K562 (cell line): Measurements from ENCODE around the gene KSR2. TPM values are rescaled to one million over a fixed set of nuclear protein-coding genes. Genes with fewer than 3 reads are reported as not detected.

Source experiments
- ATAC-seq: fragments of 200-7000 bp; cut with Tn5 transposase; 3 replicates; pipeline ENCODE4 v1.9.1; 2020; ENCODE audit warnings: moderate library complexity
- BruUV-seq: library from RNA; stranded (reverse); fragments of 400-500 nt; replicated peaks from 2 replicates; lab custom pipeline; 2021; lab: Mats Ljungman, UMichigan
- CTCF ChIA-PET: fragments of 300-600 bp; formaldehyde crosslinking; extraction: SDS; loops from one replicate; lab custom pipeline; 2021; ENCODE audit warnings: low intra/inter-chr PET ratio; lab: Yijun Ruan, JAX
- POLR2A ChIA-PET: fragments of 300-600, 350-650 bp; sonication (Branson Sonifier 250); formaldehyde crosslinking; extraction: SDS; loops from one replicate; lab custom pipeline; 2021; ENCODE audit warnings: antibody characterized with exemption, inconsistent platforms; lab: Yijun Ruan, JAX
- DNase-seq, 4 experiments: peaks; one replicate each; pipeline versions ENCODE4 v3.0.0 to v3.0.0-alpha.2; 2011 to 2018; ENCODE audit warnings: low spot score in 3 of 4, mixed read lengths in 3 of 4; ENCODE audit errors: extremely low read depth in 1 of 4
- FAIRE-seq: peaks from 2 replicates; lab custom pipeline; 2011; peaks lifted over from hg19 to GRCh38; lab: Jason Lieb, UNC
- H2AFZ ChIP-seq: 2 replicates; pipeline ENCODE4 v1.6.0; 2011; ENCODE audit warnings: low read depth, low read length, control low read depth, inconsistent platforms
- H3K27ac ChIP-seq: fragments of 200-600 bp; 3 replicates; pipeline ENCODE4 v1.8.0; 2011; ENCODE audit warnings: low read depth, mild to moderate bottlenecking, control low read depth, inconsistent platforms, low read length, moderate library complexity, mixed read lengths; ENCODE audit errors: extremely low read depth
- H3K27me3 ChIP-seq, 2 experiments: fragments of 300-600 bp in 1 of 2; 2 replicates in 1 of 2; 3 replicates in 1 of 2; pipeline versions ENCODE4 v1.6.0 to v1.8.0; 2011; ENCODE audit warnings: inconsistent platforms in 2 of 2, low read length in 2 of 2, mild to moderate bottlenecking in 1 of 2, mixed read lengths in 1 of 2, moderate library complexity in 1 of 2; ENCODE audit not compliant: control insufficient read depth in 2 of 2, insufficient read depth in 2 of 2
- H3K36me3 ChIP-seq: fragments of 300-600 bp; 3 replicates; pipeline ENCODE4 v1.8.0; 2011; ENCODE audit warnings: mild to moderate bottlenecking, low read length, inconsistent platforms; ENCODE audit not compliant: control insufficient read depth, insufficient read depth
- H3K4me1 ChIP-seq, 2 experiments: fragments of 200-600 bp in 1 of 2; replicated peaks in 1 of 2; 2 replicates in 1 of 2; 3 replicates in 1 of 2; pipeline versions ENCODE4 v1.5.1 to v1.8.0; 2011; ENCODE audit warnings: inconsistent platforms in 2 of 2, low read length in 2 of 2, mild to moderate bottlenecking in 1 of 2, mixed read lengths in 1 of 2, moderate library complexity in 1 of 2; ENCODE audit not compliant: control insufficient read depth in 2 of 2, insufficient read depth in 2 of 2
- H3K4me2 ChIP-seq: 2 replicates; pipeline ENCODE4 v1.6.1; 2011; ENCODE audit warnings: low read length, control low read depth, inconsistent platforms, mixed read lengths; ENCODE audit not compliant: insufficient read depth
- H3K4me3 ChIP-seq: fragments of 200-600 bp; sonication (generic), shearing (Covaris generic); 2 replicates; pipeline ENCODE4 v1.5.1; 2016; ENCODE audit warnings: control low read depth, inconsistent platforms
- H3K79me2 ChIP-seq: fragments of 200-600 bp; 3 replicates; pipeline ENCODE4 v1.8.0; 2011; ENCODE audit warnings: low read length, inconsistent platforms; ENCODE audit not compliant: control insufficient read depth, insufficient read depth
- H3K9ac ChIP-seq, 2 experiments: 2 replicates each; pipeline versions ENCODE4 v1.6.0 to v1.6.1; 2011; ENCODE audit warnings: low read depth in 2 of 2, low read length in 2 of 2, control low read depth in 1 of 2, inconsistent platforms in 1 of 2, mild to moderate bottlenecking in 1 of 2, mixed read lengths in 1 of 2; ENCODE audit not compliant: insufficient read depth in 1 of 2
- H3K9me1 ChIP-seq: one replicate; pipeline ENCODE4 v1.6.0; 2011; ENCODE audit warnings: inconsistent platforms, mild to moderate bottlenecking, low read length, moderate library complexity; ENCODE audit not compliant: control insufficient read depth, insufficient read depth
- H3K9me3 ChIP-seq: replicated peaks from 2 replicates; pipeline ENCODE4 v1.5.1; 2011; ENCODE audit warnings: low read depth, low read length, inconsistent platforms; ENCODE audit not compliant: control insufficient read depth, insufficient read depth
- H4K20me1 ChIP-seq: replicated peaks from 2 replicates; pipeline ENCODE4 v1.6.1; 2011; ENCODE audit warnings: low read length, inconsistent platforms, mixed read lengths; ENCODE audit not compliant: control insufficient read depth, insufficient read depth
- FUS ChIP-seq: fragments of 200-400 bp; formaldehyde crosslinking; optimal IDR thresholded peaks from 2 replicates; pipeline ENCODE3; 2017; ENCODE audit warnings: low read depth, low read length
- ILF3 ChIP-seq: fragments of 450-650 bp; IDR thresholded peaks from 2 replicates; pipeline ENCODE4 v1.6.1; 2018; ENCODE audit warnings: antibody characterized with exemption, mild to moderate bottlenecking, moderate library complexity, borderline replicate concordance
- LARP7 ChIP-seq: fragments of 450-650 bp; IDR thresholded peaks from 2 replicates; pipeline ENCODE4 v1.6.1; 2016
- NFRKB ChIP-seq: fragments of 450-650 bp; IDR thresholded peaks from 2 replicates; pipeline ENCODE4 v1.6.1; 2016; ENCODE audit warnings: low read depth
- NR1H2 ChIP-seq: sonication (generic); formaldehyde crosslinking; IDR thresholded peaks from 2 replicates; pipeline ENCODE4 v1.4.0; 2020; ENCODE audit warnings: mild to moderate bottlenecking, missing genetic modification reagents
- POLR2H ChIP-seq: IDR thresholded peaks from 2 replicates; pipeline ENCODE4 v1.6.1; 2016; ENCODE audit warnings: missing genetic modification characterization, low read depth, mild to moderate bottlenecking, control low read depth, missing compliant biosample characterization, moderate library complexity
- SNIP1 ChIP-seq: fragments of 450-650 bp; IDR thresholded peaks from 2 replicates; pipeline ENCODE4 v1.7.1; 2017; ENCODE audit warnings: low read depth, mild to moderate bottlenecking
- STAG1 ChIP-seq: sonication (generic); formaldehyde crosslinking; IDR thresholded peaks from 2 replicates; pipeline ENCODE4 v1.5.0; 2020; ENCODE audit warnings: missing genetic modification reagents, borderline replicate concordance
- WGBS: fragments of 100-300 bp; shearing (Covaris generic); methylation state at CpG from one replicate; pipeline ENCODE4 v1.1.6; 2016; ENCODE audit warnings: low coverage, mixed read lengths; ENCODE audit not compliant: insufficient coverage; ENCODE audit errors: missing lambda C conversion rate; 5-methylcytosine and 5-hydroxymethylcytosine counted together
- in situ Hi-C: fragments of 300-500 bp; cut with MboI; formaldehyde crosslinking; loops from 4 replicates; pipeline ENCODE4 v1.15.0; 2018; ENCODE audit warnings: inconsistent platforms, mixed read lengths
- intact Hi-C: fragments of 100-400 bp; cut with micrococcal nuclease; formaldehyde crosslinking; loops from 2 replicates; pipeline ENCODE4 v1.14.2; 2022
- polyA plus RNA-seq, 8 experiments: library from polyadenylated mRNA; depleted of rRNA in 4 of 8; stranded (reverse) in 5 of 8; unstranded in 3 of 8; fragments of >200 nt; fragmentation: Nextera tagmentation in 2 of 8; fragmentation: Illumina TruSeq in 1 of 8; extraction: Ambion mirVana in 2 of 8; extraction: Trizol in 1 of 8; gene quantifications; 2 replicates each; pipeline versions ENCODE4 v1.2.1 to v1.2.3, GENCODE V29; 2011 to 2014; ENCODE audit warnings: inconsistent platforms in 1 of 8, missing spikeins in 1 of 8
- total RNA-seq, 7 experiments: library from RNA; depleted of rRNA in 6 of 7; stranded (reverse); fragments of >200 nt in 6 of 7; fragmentation: Illumina TruSeq in 2 of 7; extraction: Trizol in 2 of 7; gene quantifications; 2 replicates each; pipeline versions ENCODE4 v1.2.1 to v1.2.3, GENCODE V29; 2011 to 2021; ENCODE audit warnings: low replicate concordance in 1 of 7
- TF ChIP-seq, protein P1 (sequence below): fragments of 450-650 bp; IDR thresholded peaks from 2 replicates; pipeline ENCODE4 v1.6.1; 2016; ENCODE audit warnings: borderline replicate concordance
- TF ChIP-seq, protein P2 (sequence below): fragments of 250-450 bp; sonication (Bioruptor Pico); IDR thresholded peaks from 2 replicates; pipeline ENCODE4 v1.8.0; 2021; ENCODE audit warnings: moderate library complexity, mild to moderate bottlenecking, inconsistent platforms

Gene KSR2
- total and polyA plus RNA-seq, 9 of the 15 experiments (the other 6 are each of a cell fraction or from before 2014, with no cell fraction given), result not detected

DNA sequence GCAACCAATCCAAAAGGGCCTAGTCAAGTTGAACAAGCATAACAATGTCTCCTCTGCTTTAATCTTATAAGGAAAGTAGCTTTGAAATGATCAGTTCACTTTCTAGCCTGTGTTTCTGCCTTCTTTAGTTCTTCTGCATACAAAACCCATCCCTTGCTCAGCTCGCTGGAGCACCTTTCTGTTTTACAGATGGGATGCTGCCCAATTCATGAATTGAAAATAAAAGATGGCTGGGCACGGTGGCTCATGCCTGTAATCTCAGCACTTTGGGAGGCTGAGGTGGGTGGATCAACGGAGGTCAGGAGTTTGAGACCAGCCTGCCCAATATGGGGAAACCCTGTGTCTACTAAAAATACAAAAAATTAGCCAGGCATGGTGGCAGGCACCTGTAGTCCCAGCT, 43.2 kb upstream of the KSR2 start:
- DNase-seq, result no peak
- TF ChIP-seq NFRKB, result no peak
- no peak for TF ChIP-seq STAG1 (CRISPR knock-in tag)
- TF ChIP-seq, protein P1, sequence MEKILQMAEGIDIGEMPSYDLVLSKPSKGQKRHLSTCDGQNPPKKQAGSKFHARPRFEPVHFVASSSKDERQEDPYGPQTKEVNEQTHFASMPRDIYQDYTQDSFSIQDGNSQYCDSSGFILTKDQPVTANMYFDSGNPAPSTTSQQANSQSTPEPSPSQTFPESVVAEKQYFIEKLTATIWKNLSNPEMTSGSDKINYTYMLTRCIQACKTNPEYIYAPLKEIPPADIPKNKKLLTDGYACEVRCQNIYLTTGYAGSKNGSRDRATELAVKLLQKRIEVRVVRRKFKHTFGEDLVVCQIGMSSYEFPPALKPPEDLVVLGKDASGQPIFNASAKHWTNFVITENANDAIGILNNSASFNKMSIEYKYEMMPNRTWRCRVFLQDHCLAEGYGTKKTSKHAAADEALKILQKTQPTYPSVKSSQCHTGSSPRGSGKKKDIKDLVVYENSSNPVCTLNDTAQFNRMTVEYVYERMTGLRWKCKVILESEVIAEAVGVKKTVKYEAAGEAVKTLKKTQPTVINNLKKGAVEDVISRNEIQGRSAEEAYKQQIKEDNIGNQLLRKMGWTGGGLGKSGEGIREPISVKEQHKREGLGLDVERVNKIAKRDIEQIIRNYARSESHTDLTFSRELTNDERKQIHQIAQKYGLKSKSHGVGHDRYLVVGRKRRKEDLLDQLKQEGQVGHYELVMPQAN, result no peak
- TF ChIP-seq ILF3, result no peak
- no peak for TF ChIP-seq SNIP1
- no peak for TF ChIP-seq FUS
- TF ChIP-seq NR1H2 (CRISPR knock-in tag), result no peak
- no peak for TF ChIP-seq POLR2H (tag)
- TF ChIP-seq, protein P2, sequence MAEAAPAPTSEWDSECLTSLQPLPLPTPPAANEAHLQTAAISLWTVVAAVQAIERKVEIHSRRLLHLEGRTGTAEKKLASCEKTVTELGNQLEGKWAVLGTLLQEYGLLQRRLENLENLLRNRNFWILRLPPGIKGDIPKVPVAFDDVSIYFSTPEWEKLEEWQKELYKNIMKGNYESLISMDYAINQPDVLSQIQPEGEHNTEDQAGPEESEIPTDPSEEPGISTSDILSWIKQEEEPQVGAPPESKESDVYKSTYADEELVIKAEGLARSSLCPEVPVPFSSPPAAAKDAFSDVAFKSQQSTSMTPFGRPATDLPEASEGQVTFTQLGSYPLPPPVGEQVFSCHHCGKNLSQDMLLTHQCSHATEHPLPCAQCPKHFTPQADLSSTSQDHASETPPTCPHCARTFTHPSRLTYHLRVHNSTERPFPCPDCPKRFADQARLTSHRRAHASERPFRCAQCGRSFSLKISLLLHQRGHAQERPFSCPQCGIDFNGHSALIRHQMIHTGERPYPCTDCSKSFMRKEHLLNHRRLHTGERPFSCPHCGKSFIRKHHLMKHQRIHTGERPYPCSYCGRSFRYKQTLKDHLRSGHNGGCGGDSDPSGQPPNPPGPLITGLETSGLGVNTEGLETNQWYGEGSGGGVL (CRISPR knock-in tag), result no peak
- TF ChIP-seq LARP7, result no peak
- Histone ChIP-seq H4K20me1 (no peaks in the 10 kb centered on the region), H3K9me1 (no peaks in the 10 kb centered on the region), H3K9ac (no peak overlapping the region), H3K27ac (no peak overlapping the region), H3K4me1 (peaks cover 16% of the 10 kb centered on the region in 2 experiments; a peak in 4 of 5 replicates), H3K4me3 (no peak overlapping the region), H3K9me3 (no peaks in the 10 kb centered on the region), H3K4me2 (no peak overlapping the region), H3K79me2 (peaks cover 5% of the 10 kb centered on the region), H2AFZ (no peak overlapping the region), H3K27me3 (peaks cover 3 to 14% of the 10 kb centered on the region in 2 experiments; a peak in 4 of 5 replicates), H3K36me3 (no peaks in the 10 kb centered on the region)
- BruUV-seq, result no TSS peak
- ChIA-PET CTCF (no interaction called here), POLR2A (no interaction called here)
- intact Hi-C loops, result no loop called here
- ATAC-seq, result no peak
- in situ Hi-C loops, result no loop called here
- no peak for FAIRE-seq
- WGBS, result 17% methylated on average over 3 of the region's 3 CpGs
